Measurements from ENCODE around the gene ACAP2.

GRCh38 chr3:195261925-195262324 is 180.9 kb downstream of the ACAP2 start:
- TF ChIP-seq CTCF (conservative IDR thresholded peaks at IDR 0.05; ENCODE audit: low read depth in 2 of 2) (no peak), EZH2phosphoT487 (IDR thresholded peaks at IDR 0.05; ENCODE audit: unreplicated experiment) (no peak), JUNB (IDR thresholded peaks at IDR 0.05; ENCODE audit: unreplicated experiment) (no peak), EZH2 (IDR thresholded peaks at IDR 0.05; ENCODE audit: low read depth, unreplicated experiment) (no peak), POLR2AphosphoS5 (IDR thresholded peaks at IDR 0.05; ENCODE audit: low read depth) (no peak), REST (IDR thresholded peaks at IDR 0.05; ENCODE audit: unreplicated experiment) (no peak)
